ENCODE data around the gene KRTAP2-3.

Gene KRTAP2-3

GRCh38 chr17:41026715-41027471 is 33.0 kb downstream of the KRTAP2-3 start, which contains the start of gene KRTAP1-5:
Gene KRTAP1-5 (minus strand): TSS chr17:41027208. CDS start chr17:41027155, 53 bp downstream.
- DNase-seq: no peak

GRCh38 chr17:41024697-41025096 is 35.2 kb downstream of the KRTAP2-3 start:
- DNase-seq: no peak

- no peak for DNase-seq
Observed at GRCh38 chr17:41020336-41020735, 39.6 kb downstream of the KRTAP2-3 start.

GRCh38 chr17:41019415-41019814 is 40.5 kb downstream of the KRTAP2-3 start:
- no peak for DNase-seq

- no peak for DNase-seq
Observed at GRCh38 chr17:41018541-41018940, 41.4 kb downstream of the KRTAP2-3 start.

- DNase-seq: no peak
Observed at GRCh38 chr17:41016578-41017215, 43.2 kb downstream of the KRTAP2-3 start.

- DNase-seq: no peak
Observed at GRCh38 chr17:41015454-41015853, 44.5 kb downstream of the KRTAP2-3 start.

GRCh38 chr17:41013606-41014005 is 46.3 kb downstream of the KRTAP2-3 start:
- DNase-seq: no peak

- DNase-seq: no peak
Observed at GRCh38 chr17:41013181-41013580, 46.7 kb downstream of the KRTAP2-3 start.

GRCh38 chr17:41012326-41013120 is 47.4 kb downstream of the KRTAP2-3 start:
- DNase-seq: no peak

- DNase-seq: no peak
Observed at GRCh38 chr17:41010441-41010840, 49.5 kb downstream of the KRTAP2-3 start.

GRCh38 chr17:41009936-41010335 is 50.0 kb downstream of the KRTAP2-3 start:
- DNase-seq: no peak

- no peak for DNase-seq
Observed at GRCh38 chr17:41009301-41009760, 50.6 kb downstream of the KRTAP2-3 start.
